Psoas muscle (tissue), 8 donors: ENCODE results near the gene SMAD7. TPM values are rescaled to one million over a fixed set of nuclear protein-coding genes. Genes with fewer than 3 reads are reported as not detected.
A peak's percentile ranks its signal among the peaks of the same experiment; 100 is the strongest.

Experiments used
- ATAC-seq, 4 donors: fragments of 200-7000 bp; cut with Tn5 transposase; one replicate each; pipeline ENCODE4 v1.9.1; 2020; ENCODE audit warnings: moderate library complexity in 3 of 4, mild to moderate bottlenecking in 2 of 4
- DNase-seq, 2 donors: peaks; one replicate each; pipeline ENCODE4 v3.0.0-alpha.2; 2020
- H3K27ac ChIP-seq: fragments of 200-600 bp; one replicate; pipeline ENCODE4 v1.8.0; 2022
- H3K27me3 ChIP-seq, 3 donors: fragments of 200-600 bp in 1 of 3; one replicate each; pipeline versions ENCODE4 v1.6.1 to v1.8.0; 2013 to 2022; ENCODE audit warnings: low read length in 2 of 3, mild to moderate bottlenecking in 2 of 3, moderate library complexity in 1 of 3; ENCODE audit not compliant: insufficient read depth in 3 of 3
- H3K36me3 ChIP-seq, 2 donors: fragments of 200-600 bp in 1 of 2; one replicate each; pipeline versions ENCODE4 v1.6.1 to v1.8.0; 2013 to 2022; ENCODE audit warnings: low read depth in 1 of 2, mild to moderate bottlenecking in 1 of 2, moderate library complexity in 1 of 2; ENCODE audit not compliant: insufficient read depth in 1 of 2
- H3K4me1 ChIP-seq: fragments of 200-600 bp; one replicate; pipeline ENCODE4 v1.8.0; 2022
- H3K4me3 ChIP-seq: fragments of 200-600 bp; one replicate; pipeline ENCODE4 v1.8.0; 2022; ENCODE audit warnings: mild to moderate bottlenecking
- H3K9me3 ChIP-seq: fragments of 200-600 bp; one replicate; pipeline ENCODE4 v1.8.0; 2022
- WGBS, 3 donors: extraction: QIAGEN DNeasy Blood & Tissue Kit; methylation state at CpG; one replicate each; pipeline versions ENCODE4 v1.1.6 to v1.1.7; 2013; 5-methylcytosine and 5-hydroxymethylcytosine counted together
- intact Hi-C, 2 donors: fragments of 100-400 bp; cut with DNase I; formaldehyde crosslinking; loops; one replicate each; pipeline versions ENCODE4 v1.11.0 to v1.14.2; 2022
- polyA plus RNA-seq, 3 donors: library from polyadenylated mRNA; stranded (reverse); fragments of 200-250 nt; gene quantifications; one replicate each; pipeline ENCODE4 v1.2.3, GENCODE V29; 2013
- total RNA-seq, 4 donors: library from RNA; stranded (reverse); fragmentation: NEBNext Ultra II Directional in 2 of 4; extraction: Animal tissue kit (Norgen Biotek cat#: 25700) in 2 of 4; gene quantifications; one replicate each; pipeline versions ENCODE4 v1.2.1 to v1.2.4, GENCODE V29; 2021 to 2023
- TF ChIP-seq, protein P1 (sequence below): fragments of 200-600 bp; IDR thresholded peaks from one replicate; pipeline ENCODE4 v1.8.0; 2022; ENCODE audit warnings: antibody characterized with exemption
- donor health status: healthy with polysubstance abuse.
- donor health status: DM: no; HTN: no; CAD: no; lungs with moderate emphysema.
- donor health status: Bipolar disorder and iron deficiency.
- donor health status: healthy.
- donor health status: DM: yes; HTN: yes; CAD: no.
- donor health status: DM: no; HTN: no; CAD: no.
- donor health status: DM: no; HTN: no; CAD: no.
- donor health status: DM: yes; HTN: yes; CAD: no.

Gene SMAD7
- total and polyA plus RNA-seq, 7 donors: 5.4 to 14.7 (median 8.4) TPM

GRCh38 chr18:48966523-48966922 is 15.8 kb upstream of the SMAD7 start:
- TF ChIP-seq, protein P1, sequence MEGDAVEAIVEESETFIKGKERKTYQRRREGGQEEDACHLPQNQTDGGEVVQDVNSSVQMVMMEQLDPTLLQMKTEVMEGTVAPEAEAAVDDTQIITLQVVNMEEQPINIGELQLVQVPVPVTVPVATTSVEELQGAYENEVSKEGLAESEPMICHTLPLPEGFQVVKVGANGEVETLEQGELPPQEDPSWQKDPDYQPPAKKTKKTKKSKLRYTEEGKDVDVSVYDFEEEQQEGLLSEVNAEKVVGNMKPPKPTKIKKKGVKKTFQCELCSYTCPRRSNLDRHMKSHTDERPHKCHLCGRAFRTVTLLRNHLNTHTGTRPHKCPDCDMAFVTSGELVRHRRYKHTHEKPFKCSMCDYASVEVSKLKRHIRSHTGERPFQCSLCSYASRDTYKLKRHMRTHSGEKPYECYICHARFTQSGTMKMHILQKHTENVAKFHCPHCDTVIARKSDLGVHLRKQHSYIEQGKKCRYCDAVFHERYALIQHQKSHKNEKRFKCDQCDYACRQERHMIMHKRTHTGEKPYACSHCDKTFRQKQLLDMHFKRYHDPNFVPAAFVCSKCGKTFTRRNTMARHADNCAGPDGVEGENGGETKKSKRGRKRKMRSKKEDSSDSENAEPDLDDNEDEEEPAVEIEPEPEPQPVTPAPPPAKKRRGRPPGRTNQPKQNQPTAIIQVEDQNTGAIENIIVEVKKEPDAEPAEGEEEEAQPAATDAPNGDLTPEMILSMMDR: no peak
- Histone ChIP-seq H3K4me3 (no peak overlapping the region), H3K36me3 (no peaks in the 10 kb centered on the region), H3K9me3 (no peaks in the 10 kb centered on the region), H3K4me1 (no peaks in the 10 kb centered on the region), H3K27ac (no peak overlapping the region), H3K27me3 (no peaks in the 10 kb centered on the region)
- no peak for ATAC-seq
- DNase-seq: no peak
- intact Hi-C loops: no loop called here
- 89 to 97% (median 97%) methylated on average over 1 of the region's 1 CpG for WGBS, 3 donors

DNA sequence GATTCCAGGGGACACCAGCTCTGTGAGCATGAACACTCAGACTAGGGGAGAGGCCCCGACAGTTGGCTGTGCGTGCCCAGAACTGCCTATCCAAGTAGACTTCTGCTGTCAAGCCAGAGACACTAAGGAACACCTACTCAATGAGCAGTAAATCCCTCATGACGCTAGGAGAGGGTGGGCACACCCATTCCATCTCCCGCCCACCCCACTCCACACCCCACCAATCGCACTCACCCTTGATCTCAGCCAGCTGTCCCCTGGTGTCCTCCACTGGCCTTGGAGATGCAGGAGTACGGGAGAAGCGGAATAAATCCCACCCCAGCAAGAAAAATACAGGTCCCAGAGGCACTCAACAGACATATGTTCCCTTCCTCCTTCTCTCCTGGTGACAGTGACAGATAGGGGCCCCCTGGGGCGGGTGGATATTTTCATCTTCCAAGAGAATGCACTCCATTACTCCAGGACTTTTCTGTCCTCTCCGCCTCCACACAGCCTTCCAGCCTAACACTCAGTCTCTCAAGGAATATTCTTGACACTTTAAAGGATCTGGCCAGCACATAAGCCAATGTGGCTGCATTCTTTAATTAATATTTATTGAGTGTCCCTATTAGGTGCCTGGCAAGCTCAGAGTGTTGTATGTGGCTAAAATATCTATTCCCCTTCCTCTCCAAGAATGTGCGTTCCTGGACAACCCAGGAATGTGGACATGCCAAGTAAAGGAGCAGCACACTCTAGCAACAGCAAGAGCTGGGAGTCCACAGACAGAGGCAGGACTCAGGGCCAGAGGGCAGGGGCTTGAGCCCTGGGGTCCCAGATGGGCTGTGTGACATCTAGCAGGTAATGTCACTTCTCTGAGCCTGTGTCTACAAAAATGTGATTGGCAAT is 13.1 kb upstream of the SMAD7 start:
- Histone ChIP-seq H3K36me3 (no peaks in the 10 kb centered on the region), H3K4me3 (no peak overlapping the region), H3K27me3 (no peaks in the 10 kb centered on the region), H3K4me1 (no peaks in the 10 kb centered on the region), H3K27ac (no peak overlapping the region), H3K9me3 (no peaks in the 10 kb centered on the region)
- DNase-seq (no peak), ATAC-seq (peak in 1 of 4 donors; percentile 11)
- WGBS, 3 donors: 75 to 90% (median 81%) methylated on average over 10 of the region's 10 CpGs
- TF ChIP-seq, protein P1: no peak
- intact Hi-C loops: no loop called here

- ATAC-seq: peak in 2 of 4 donors; percentile 33 to 52
- no peaks in the 10 kb centered on the region for H3K9me3 ChIP-seq
- H3K27me3 ChIP-seq: no peaks in the 10 kb centered on the region
- intact Hi-C loops: no loop called here
- no peak overlapping the region for H3K4me3 ChIP-seq
- H3K27ac ChIP-seq: no peak overlapping the region
- WGBS, 3 donors: 77 to 83% (median 79%) methylated on average over 3 of the region's 3 CpGs
- H3K36me3 ChIP-seq: no peaks in the 10 kb centered on the region
- TF ChIP-seq, protein P1: no peak
- no peak for DNase-seq
- H3K4me1 ChIP-seq: peaks cover 2% of the 10 kb centered on the region
Observed at GRCh38 chr18:48962994-48963561, 12.3 kb upstream of the SMAD7 start.

DNA sequence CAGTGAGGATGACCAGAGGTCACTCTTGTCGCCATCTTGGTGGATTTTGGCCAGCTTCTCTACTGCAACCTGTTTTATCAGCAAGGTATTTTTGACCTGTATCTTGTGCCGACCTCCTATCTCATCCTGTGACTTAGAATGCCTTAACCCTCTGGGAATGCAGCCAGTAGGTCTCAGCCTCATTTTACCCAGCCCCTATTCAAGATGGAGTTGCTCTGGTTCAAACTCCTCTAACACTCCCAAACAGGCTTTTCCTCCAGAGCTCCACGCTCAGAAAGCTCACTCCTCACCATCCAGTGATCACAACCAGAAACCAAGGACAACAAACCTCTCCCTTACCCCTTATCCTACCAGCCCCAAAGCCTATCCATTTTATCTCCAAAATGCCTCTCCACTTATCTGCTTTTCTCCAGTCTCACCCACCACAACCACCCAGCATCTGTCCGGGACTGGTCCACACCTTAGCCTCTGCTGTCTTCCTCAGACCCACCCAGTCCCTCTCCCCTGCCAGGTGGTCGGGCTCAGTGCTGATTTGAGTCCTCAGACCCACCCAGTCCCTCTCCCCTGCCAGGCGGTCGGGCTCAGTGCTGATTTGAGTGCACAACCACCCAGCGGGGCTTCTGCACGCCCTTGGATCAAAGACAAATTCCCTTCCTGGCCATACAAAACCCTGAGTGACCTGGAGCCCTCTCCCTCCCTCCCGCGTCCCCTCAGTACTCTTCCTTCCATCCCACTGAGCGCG is 11.7 kb upstream of the SMAD7 start:
- WGBS, 3 donors: 83 to 87% (median 86%) methylated on average over 13 of the region's 13 CpGs
- intact Hi-C loops: no loop called here
- TF ChIP-seq, protein P1: no peak
- Histone ChIP-seq H3K9me3 (no peaks in the 10 kb centered on the region), H3K36me3 (no peaks in the 10 kb centered on the region), H3K4me1 (peaks cover 4% of the 10 kb centered on the region), H3K27ac (no peak overlapping the region), H3K27me3 (no peaks in the 10 kb centered on the region), H3K4me3 (no peak overlapping the region)
- no peak for DNase-seq
- ATAC-seq: no peak
